Ramos (cell line): Measurements from ENCODE around the gene TENM3.
"Not testable (repeated sequence)": the region's sequence is repeated elsewhere in the genome, so short reads cannot be mapped to it uniquely, and the experiment has no call there.

Experiments
- in situ Hi-C: fragments of 300-500 bp; cut with MboI; formaldehyde crosslinking; loops from one replicate; pipeline ENCODE4 v1.14.3; 2022; ENCODE audit warnings: low sequenced_read_pairs; ENCODE audit not compliant: unreplicated experiment

Gene TENM3

GRCh38 chr4:182225257-182225852 lies 17.8 kb upstream of the TENM3 start:
- in situ Hi-C loops, result no loop called here

GRCh38 chr4:182227611-182228010 lies 15.6 kb upstream of the TENM3 start:
- in situ Hi-C loops, result no loop called here

GRCh38 chr4:182228991-182229577 lies 14.1 kb upstream of the TENM3 start:
- in situ Hi-C loops, result no loop called here

- in situ Hi-C loops, result no loop called here
These were observed 12.9 kb upstream of the TENM3 start for GRCh38 chr4:182230256-182230655.

- in situ Hi-C loops, result no loop called here
These were observed 12.1 kb upstream of the TENM3 start for GRCh38 chr4:182231080-182231479.

GRCh38 chr4:182231496-182231895 lies 11.7 kb upstream of the TENM3 start:
- in situ Hi-C loops, result no loop called here

GRCh38 chr4:182233310-182234090 lies 9.7 kb upstream of the TENM3 start:
- in situ Hi-C loops, result no loop called here

- in situ Hi-C loops, result no loop called here
These were observed 8.0 kb upstream of the TENM3 start for GRCh38 chr4:182235021-182235795.

GRCh38 chr4:182236186-182236585 lies 7.0 kb upstream of the TENM3 start:
- in situ Hi-C loops, result no loop called here

GRCh38 chr4:182237010-182237409 lies 6.2 kb upstream of the TENM3 start:
- in situ Hi-C loops, result not testable (repeated sequence)

GRCh38 chr4:182238355-182238931 lies 4.8 kb upstream of the TENM3 start:
- in situ Hi-C loops, result no loop called here

- in situ Hi-C loops, result no loop called here
These were observed 2.8 kb upstream of the TENM3 start for GRCh38 chr4:182240161-182241130.

- in situ Hi-C loops, result not testable (repeated sequence)
These were observed 942 bp upstream of the TENM3 start for GRCh38 chr4:182242260-182242659.

- in situ Hi-C loops, result no loop called here
These were observed 415 bp upstream of the TENM3 start for GRCh38 chr4:182242787-182243186.

GRCh38 chr4:182245041-182245440 lies 1.8 kb downstream of the TENM3 start:
- in situ Hi-C loops, result no loop called here

- in situ Hi-C loops, result no loop called here
These were observed 2.5 kb downstream of the TENM3 start for GRCh38 chr4:182245541-182246215.

GRCh38 chr4:182246401-182247205 lies 3.4 kb downstream of the TENM3 start:
- in situ Hi-C loops, result no loop called here

- in situ Hi-C loops, result no loop called here
These were observed 5.1 kb downstream of the TENM3 start for GRCh38 chr4:182248295-182248694.
